ENCODE results near the gene ATAD2B. TPM values are rescaled to one million over a fixed set of nuclear protein-coding genes. Genes with fewer than 3 reads are reported as not detected.
"Not testable (repeated sequence)": the region's sequence is repeated elsewhere in the genome, so short reads cannot be mapped to it uniquely, and the experiment has no call there.

Gene ATAD2B
- total RNA-seq, result 10 to 100 TPM; 11.6 to 12.4 TPM

DNA sequence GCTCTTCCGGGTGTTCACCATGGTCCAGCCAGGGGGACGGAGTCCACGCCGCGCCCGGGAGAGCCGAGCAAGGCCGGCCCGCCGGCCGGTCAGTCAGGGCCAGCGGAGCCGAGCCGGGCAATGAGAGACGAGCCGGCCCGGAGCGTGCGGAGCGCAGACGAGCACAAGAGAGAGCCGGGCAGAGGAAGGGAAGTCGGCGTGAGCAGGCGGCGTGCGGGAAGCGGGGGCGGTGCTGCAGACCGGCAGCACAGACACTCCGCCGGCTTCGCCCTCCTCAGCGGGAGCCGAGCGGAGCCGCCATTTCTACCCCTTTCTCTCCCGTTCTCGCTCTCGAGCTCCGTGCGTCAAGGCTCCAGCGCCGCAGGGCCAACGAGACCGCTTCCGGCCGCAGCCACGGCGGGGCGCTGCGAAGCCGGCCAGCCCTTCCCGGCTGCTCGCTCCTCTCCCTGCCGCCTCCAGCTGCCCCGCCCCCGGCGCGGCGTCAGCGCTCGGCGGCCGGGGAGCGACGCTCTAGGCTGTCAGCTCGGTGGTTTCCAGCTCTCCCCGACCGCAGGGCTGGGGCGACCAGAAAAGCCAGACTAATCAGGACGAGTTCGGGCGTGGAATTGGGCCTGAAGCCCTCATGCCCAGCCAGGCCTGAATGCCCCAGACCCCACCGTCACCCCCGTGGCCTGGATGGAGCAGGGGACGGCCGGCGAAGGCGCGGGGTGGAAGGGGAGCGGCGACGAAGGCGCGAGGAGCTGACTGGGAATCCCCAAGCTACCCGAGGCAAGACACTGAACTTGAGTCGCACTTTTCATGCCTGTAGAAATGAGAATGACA lies at the start of gene ATAD2B:
ATAD2B (minus strand) TSS at position 374 of the 822 bp plus-strand sequence; CDS start at position 21, 353 bp downstream.
- peak within 1 kb of the TSS; percentile 98 for H3K27ac Mint-ChIP-seq
- H3K36me3 Mint-ChIP-seq (ENCODE audit: low read depth), result no peaks in the 10 kb centered on the region
- peak; percentile 83 for ATAC-seq (replicated peaks)
- peaks cover 24% of the 10 kb centered on the region for H3K4me1 Mint-ChIP-seq
- H3K27me3 Mint-ChIP-seq, result no peaks in the 10 kb centered on the region
- peak within 1 kb of the TSS; percentile 91 for H3K4me3 Mint-ChIP-seq
- no peaks in the 10 kb centered on the region for H3K9me3 Mint-ChIP-seq

GRCh38 chr2:23967846-23968245 lies 40.9 kb upstream of the ATAD2B start:
- no peak for ATAC-seq (replicated peaks)
- H3K27me3 Mint-ChIP-seq, result no peaks in the 10 kb centered on the region
- no peaks in the 10 kb centered on the region for H3K9me3 Mint-ChIP-seq
- no peaks in the 10 kb centered on the region for H3K4me1 Mint-ChIP-seq
- no peaks in the 10 kb centered on the region for H3K36me3 Mint-ChIP-seq (ENCODE audit: low read depth)
- no peak overlapping the region for H3K27ac Mint-ChIP-seq
- H3K4me3 Mint-ChIP-seq, result no peak overlapping the region

DNA sequence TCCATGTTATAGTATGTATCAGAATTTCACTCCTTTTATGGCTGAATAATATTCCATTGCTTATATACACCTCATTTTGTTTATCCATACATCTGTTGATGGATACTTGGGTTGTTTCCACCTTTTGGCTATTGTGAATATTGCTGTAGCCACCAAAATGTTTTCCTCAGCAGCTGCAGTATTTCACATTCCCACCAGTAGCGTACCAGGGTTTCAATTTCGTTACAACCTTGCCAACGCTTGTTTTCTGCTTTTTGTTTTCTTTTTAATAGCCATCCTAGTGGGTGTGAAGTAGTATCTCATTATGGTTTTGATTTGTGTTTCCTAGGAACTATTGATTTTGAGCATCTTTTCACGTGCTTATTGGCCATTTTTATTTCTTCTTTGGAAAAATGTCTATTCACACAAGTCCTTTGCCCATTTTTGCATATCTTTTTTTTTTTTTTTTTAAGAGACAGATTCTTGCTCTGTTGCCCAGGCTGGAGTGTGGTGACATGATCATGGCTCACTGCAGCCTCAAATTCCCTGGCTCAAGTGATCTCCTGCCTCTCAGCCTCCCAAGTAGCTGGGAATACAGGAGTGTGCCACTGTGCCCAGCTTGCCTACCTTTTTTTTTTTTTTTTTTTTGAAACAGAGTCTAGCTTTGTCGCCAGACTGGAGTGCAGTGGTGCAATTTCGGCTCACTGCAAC lies 27.5 kb upstream of the ATAD2B start:
- no peak for ATAC-seq (replicated peaks)
- no peak overlapping the region for H3K4me3 Mint-ChIP-seq
- no peak overlapping the region for H3K27ac Mint-ChIP-seq
- H3K9me3 Mint-ChIP-seq, result no peaks in the 10 kb centered on the region
- H3K36me3 Mint-ChIP-seq (ENCODE audit: low read depth), result peaks cover 1% of the 10 kb centered on the region
- no peaks in the 10 kb centered on the region for H3K27me3 Mint-ChIP-seq
- H3K4me1 Mint-ChIP-seq, result peaks cover 9% of the 10 kb centered on the region

DNA sequence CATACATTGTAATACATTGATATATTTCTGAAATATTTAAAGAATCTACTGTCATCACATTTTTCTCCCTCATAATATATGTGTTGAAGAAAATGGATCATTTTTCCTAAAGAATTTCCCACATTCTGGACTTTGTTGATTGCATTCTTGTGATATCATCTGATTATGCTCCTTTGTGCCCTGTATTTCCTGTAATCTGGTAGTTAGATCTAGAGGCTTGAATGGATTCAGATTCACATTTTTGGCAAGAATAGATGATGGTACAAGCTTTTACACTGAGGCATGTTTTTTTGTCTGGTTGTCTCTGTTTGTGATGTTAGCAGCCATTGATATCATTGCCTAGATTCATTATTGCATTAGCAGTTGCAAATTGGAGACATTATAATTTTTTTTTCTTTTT lies 26.7 kb upstream of the ATAD2B start:
- no peak overlapping the region for H3K4me3 Mint-ChIP-seq
- no peaks in the 10 kb centered on the region for H3K27me3 Mint-ChIP-seq
- peaks cover 9% of the 10 kb centered on the region for H3K4me1 Mint-ChIP-seq
- H3K27ac Mint-ChIP-seq, result no peak overlapping the region
- no peak for ATAC-seq (replicated peaks)
- no peaks in the 10 kb centered on the region for H3K9me3 Mint-ChIP-seq
- H3K36me3 Mint-ChIP-seq (ENCODE audit: low read depth), result no peaks in the 10 kb centered on the region

DNA sequence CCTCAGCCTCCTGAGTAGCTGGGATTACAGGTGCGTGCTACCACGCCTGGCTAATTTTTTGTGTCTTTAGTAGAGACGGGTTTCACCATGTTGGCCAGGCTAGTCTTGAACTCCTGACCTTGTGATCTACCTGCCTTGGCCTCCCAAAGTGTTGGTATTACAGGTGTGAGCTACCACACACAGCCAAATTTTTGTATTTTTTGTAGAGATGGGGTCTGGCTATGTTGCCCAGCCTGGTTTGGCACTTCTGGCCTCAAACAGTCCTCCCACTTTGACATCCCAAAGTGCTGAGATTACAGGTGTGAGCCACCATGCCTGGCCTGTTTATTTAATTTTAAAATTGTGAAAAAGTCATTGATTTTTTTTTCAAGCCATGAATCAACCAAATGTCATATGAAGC lies 25.6 kb upstream of the ATAD2B start:
- not testable (repeated sequence) for H3K27ac Mint-ChIP-seq; H3K4me1 Mint-ChIP-seq; H3K36me3 Mint-ChIP-seq (ENCODE audit: low read depth); H3K4me3 Mint-ChIP-seq; H3K9me3 Mint-ChIP-seq; ATAC-seq (replicated peaks); H3K27me3 Mint-ChIP-seq

- no peaks in the 10 kb centered on the region for H3K36me3 Mint-ChIP-seq (ENCODE audit: low read depth)
- no peaks in the 10 kb centered on the region for H3K9me3 Mint-ChIP-seq
- H3K4me3 Mint-ChIP-seq, result no peak overlapping the region
- peaks cover 9% of the 10 kb centered on the region for H3K4me1 Mint-ChIP-seq
- no peaks in the 10 kb centered on the region for H3K27me3 Mint-ChIP-seq
- ATAC-seq (replicated peaks), result no peak
- no peak overlapping the region for H3K27ac Mint-ChIP-seq
Observed at GRCh38 chr2:23947350-23947749, 20.4 kb upstream of the ATAD2B start.

DNA sequence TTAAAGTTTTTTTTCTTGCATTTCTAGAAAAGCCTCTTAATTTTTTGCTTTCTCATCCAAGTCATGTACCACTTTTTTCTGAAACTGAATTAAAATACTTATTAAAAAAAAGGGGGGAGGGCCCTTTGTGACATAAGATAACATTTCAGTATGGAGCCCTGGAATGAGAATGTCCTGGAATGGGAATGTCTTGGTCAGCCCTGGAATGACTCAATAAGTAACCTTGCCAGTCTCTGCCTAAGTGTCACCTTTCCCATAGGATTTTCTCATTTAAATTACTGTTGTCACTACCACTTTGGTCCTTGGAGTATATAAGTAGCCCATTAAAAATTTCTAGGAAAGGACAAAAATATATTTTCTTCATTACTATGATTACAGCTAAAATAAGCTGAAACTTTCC lies 18.1 kb upstream of the ATAD2B start:
- peaks cover 15% of the 10 kb centered on the region for H3K4me1 Mint-ChIP-seq
- H3K9me3 Mint-ChIP-seq, result no peaks in the 10 kb centered on the region
- peaks cover 5% of the 10 kb centered on the region for H3K36me3 Mint-ChIP-seq (ENCODE audit: low read depth)
- ATAC-seq (replicated peaks), result no peak
- no peak overlapping the region for H3K27ac Mint-ChIP-seq
- no peak overlapping the region for H3K4me3 Mint-ChIP-seq
- H3K27me3 Mint-ChIP-seq, result no peaks in the 10 kb centered on the region

- Mint-ChIP-seq H3K4me3 (no peak overlapping the region), H3K27ac (no peak overlapping the region), H3K27me3 (no peaks in the 10 kb centered on the region), H3K36me3 (ENCODE audit: low read depth) (peaks cover 10% of the 10 kb centered on the region), H3K4me1 (peaks cover 15% of the 10 kb centered on the region), H3K9me3 (no peaks in the 10 kb centered on the region)
- ATAC-seq (replicated peaks), result no peak
Observed at GRCh38 chr2:23944527-23944926, 17.6 kb upstream of the ATAD2B start.

- H3K36me3 Mint-ChIP-seq (ENCODE audit: low read depth), result peaks cover 13% of the 10 kb centered on the region
- no peak for ATAC-seq (replicated peaks)
Observed at GRCh38 chr2:23943666-23944065, 16.7 kb upstream of the ATAD2B start.

GRCh38 chr2:23941644-23942043 lies 14.7 kb upstream of the ATAD2B start:
- no peak for ATAC-seq (replicated peaks)
- Mint-ChIP-seq H3K4me1 (peaks cover 22% of the 10 kb centered on the region), H3K36me3 (ENCODE audit: low read depth) (peaks cover 13% of the 10 kb centered on the region), H3K27me3 (peaks cover 5% of the 10 kb centered on the region), H3K27ac (no peak overlapping the region), H3K4me3 (peak overlapping the region; percentile 86), H3K9me3 (no peaks in the 10 kb centered on the region)

More at GRCh38 chr2:23943666-23944065, 16.7 kb upstream of the ATAD2B start:
- Mint-ChIP-seq H3K27ac (no peak overlapping the region), H3K4me3 (no peak overlapping the region), H3K27me3 (peaks cover 5% of the 10 kb centered on the region), H3K4me1 (peaks cover 22% of the 10 kb centered on the region), H3K9me3 (no peaks in the 10 kb centered on the region)

DNA sequence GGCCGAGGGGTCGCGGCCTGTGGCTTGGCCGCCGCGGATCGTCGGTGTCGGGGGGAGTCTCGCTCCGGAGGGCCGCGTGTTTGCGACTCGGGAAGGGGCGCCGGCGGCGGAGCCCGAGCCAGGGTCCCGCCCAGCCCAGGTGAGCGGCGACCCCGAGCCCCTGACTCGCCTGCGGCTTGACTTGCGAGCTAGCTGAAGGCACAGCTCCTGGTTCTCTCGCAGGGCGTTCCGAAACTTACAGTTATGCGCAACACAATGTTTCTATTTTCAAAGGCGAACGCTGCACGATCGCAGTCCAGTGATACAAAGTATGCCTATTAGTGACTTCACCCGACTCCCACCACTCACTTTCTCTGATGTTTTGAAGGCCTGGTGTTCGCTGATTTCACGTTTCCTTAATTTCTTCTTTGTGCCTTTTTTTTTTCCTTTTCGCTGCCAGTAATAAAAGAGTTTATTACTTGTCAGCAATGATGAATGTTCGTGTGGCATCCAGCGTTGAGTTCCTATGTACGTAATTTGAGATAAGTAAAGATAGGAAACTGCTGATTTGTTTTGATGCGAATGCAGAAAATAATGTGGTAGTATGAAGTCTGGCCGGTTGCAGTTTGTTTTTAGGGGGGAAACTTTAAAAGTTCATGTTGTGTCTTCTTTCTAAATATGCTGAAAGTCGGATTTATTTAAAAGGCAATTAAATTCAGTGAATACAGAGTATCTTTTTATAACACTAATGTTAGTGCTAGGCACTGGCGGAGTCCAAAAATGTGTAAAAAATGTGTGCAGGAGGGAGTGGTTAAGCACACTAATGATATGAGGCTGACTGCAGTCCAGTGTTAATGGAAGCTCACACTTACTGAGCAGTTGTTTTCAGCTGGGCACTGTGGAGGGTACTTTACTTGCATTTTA lies 14.0 kb upstream of the ATAD2B start:
- peak; percentile 76 for ATAC-seq (replicated peaks)
- Mint-ChIP-seq H3K9me3 (no peaks in the 10 kb centered on the region), H3K4me1 (peaks cover 22% of the 10 kb centered on the region), H3K27ac (peak overlapping the region; percentile 74), H3K27me3 (peaks cover 5% of the 10 kb centered on the region), H3K36me3 (ENCODE audit: low read depth) (peaks cover 13% of the 10 kb centered on the region), H3K4me3 (peak overlapping the region; percentile 86)

GRCh38 chr2:23939987-23940717 lies 13.2 kb upstream of the ATAD2B start, which contains the start of gene UBXN2A:
Gene UBXN2A (plus strand): TSS chr2:23940463. CDS start chr2:23958315, 17,852 bp downstream.
- H3K4me1 Mint-ChIP-seq, result peaks cover 22% of the 10 kb centered on the region
- H3K27ac Mint-ChIP-seq, result peak within 1 kb of the TSS; percentile 86
- H3K9me3 Mint-ChIP-seq, result no peaks in the 10 kb centered on the region
- peak within 1 kb of the TSS; percentile 92 for H3K4me3 Mint-ChIP-seq
- peaks cover 5% of the 10 kb centered on the region for H3K27me3 Mint-ChIP-seq
- peak; percentile 92 for ATAC-seq (replicated peaks)
- peaks cover 13% of the 10 kb centered on the region for H3K36me3 Mint-ChIP-seq (ENCODE audit: low read depth)

GRCh38 chr2:23934259-23934658 lies 7.3 kb upstream of the ATAD2B start:
- H3K36me3 Mint-ChIP-seq (ENCODE audit: low read depth), result peaks cover under 1% of the 10 kb centered on the region
- ATAC-seq (replicated peaks), result no peak
- H3K4me3 Mint-ChIP-seq, result no peak overlapping the region

More at GRCh38 chr2:23934259-23934658, 7.3 kb upstream of the ATAD2B start:
- peaks cover 5% of the 10 kb centered on the region for H3K4me1 Mint-ChIP-seq
- no peaks in the 10 kb centered on the region for H3K9me3 Mint-ChIP-seq
- H3K27ac Mint-ChIP-seq, result no peak overlapping the region
- peaks cover 4% of the 10 kb centered on the region for H3K27me3 Mint-ChIP-seq
